GM12878 (cell line): ENCODE results near the gene PCDHGA4.

Experiments
- ETV6 ChIP-seq, 2 experiments: fragments of 450-650 bp in 1 of 2; IDR thresholded peaks in 1 of 2; conservative IDR thresholded peaks in 1 of 2; 2 replicates each; pipeline ENCODE4 v1.6.1; 2014; ENCODE audit warnings: antibody characterized with exemption in 1 of 2, borderline replicate concordance in 1 of 2, low read depth in 1 of 2, mild to moderate bottlenecking in 1 of 2, moderate library complexity in 1 of 2
- PML ChIP-seq: IDR thresholded peaks from 2 replicates; pipeline ENCODE4 v1.6.1; 2012; ENCODE audit warnings: low read length, inconsistent platforms
- POLR2AphosphoS5 ChIP-seq: IDR thresholded peaks from 2 replicates; pipeline ENCODE4 v1.6.1; 2011; ENCODE audit warnings: mild to moderate bottlenecking, low read length, inconsistent platforms
- RAD51 ChIP-seq: fragments of 450-650 bp; IDR thresholded peaks from 2 replicates; pipeline ENCODE4 v1.6.1; 2016; ENCODE audit warnings: moderate library complexity, mild to moderate bottlenecking, inconsistent platforms
- RFX5 ChIP-seq: IDR thresholded peaks from 2 replicates; pipeline ENCODE4 v1.6.1; 2011; ENCODE audit warnings: low read depth, low read length, improper control_type of control experiment
- TF ChIP-seq, protein P1 (sequence below): fragments of 450-650 bp; formaldehyde crosslinking; IDR thresholded peaks from 2 replicates; pipeline ENCODE4 v1.5.0; 2022; ENCODE audit warnings: mild to moderate bottlenecking, missing genetic modification characterization
- TF ChIP-seq, protein P2 (sequence below), 3 experiments: IDR thresholded peaks in 2 of 3; conservative IDR thresholded peaks in 1 of 3; 2 replicates each; pipeline ENCODE4 v1.5.1; 2011; ENCODE audit warnings: low read depth in 3 of 3, low read length in 3 of 3, mild to moderate bottlenecking in 3 of 3, control low read depth in 2 of 3, moderate library complexity in 2 of 3, inconsistent platforms in 1 of 3, mixed read lengths in 1 of 3; ENCODE audit not compliant: control insufficient read depth in 2 of 3, insufficient read depth in 1 of 3; ENCODE audit errors: extremely low read depth in 1 of 3

DNA sequence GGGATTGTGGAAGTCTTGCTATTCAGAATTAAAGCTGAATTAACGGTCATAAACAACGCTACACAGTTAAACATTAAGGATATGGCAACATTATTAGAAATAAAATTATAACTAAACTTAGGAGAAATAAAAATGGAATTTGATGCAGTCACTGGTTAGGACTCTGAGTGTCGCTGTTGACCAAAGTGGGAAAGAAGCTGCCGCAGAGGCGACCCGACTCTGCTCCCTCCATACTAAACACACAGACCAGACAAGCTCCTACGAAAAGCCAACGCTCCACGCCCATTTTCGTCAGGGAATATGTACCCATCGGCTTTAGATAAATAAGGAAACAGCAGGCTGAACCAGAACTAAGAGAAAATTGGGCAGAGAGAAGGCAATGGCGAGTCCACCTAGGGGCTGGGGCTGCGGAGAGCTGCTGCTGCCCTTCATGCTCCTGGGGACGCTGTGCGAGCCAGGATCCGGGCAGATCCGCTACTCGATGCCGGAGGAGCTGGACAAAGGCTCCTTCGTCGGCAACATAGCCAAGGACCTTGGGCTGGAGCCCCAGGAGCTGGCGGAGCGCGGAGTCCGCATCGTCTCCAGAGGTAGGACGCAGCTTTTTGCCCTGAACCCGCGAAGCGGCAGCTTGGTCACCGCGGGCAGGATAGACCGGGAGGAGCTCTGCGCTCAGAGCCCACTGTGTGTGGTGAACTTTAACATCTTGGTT lies 9.3 kb downstream of the PCDHGA4 start, which contains the start of gene PCDHGA5:
- TF ChIP-seq PML (no peak), ETV6 (conservative IDR thresholded peaks at IDR 0.05 in 1 of 2, IDR thresholded peaks at IDR 0.05 in 1 of 2; ENCODE audit: borderline replicate concordance in 1 of 2, low read depth in 1 of 2) (no peak), RAD51 (no peak), POLR2AphosphoS5 (no peak), RFX5 (no peak)
- TF ChIP-seq, protein P1, sequence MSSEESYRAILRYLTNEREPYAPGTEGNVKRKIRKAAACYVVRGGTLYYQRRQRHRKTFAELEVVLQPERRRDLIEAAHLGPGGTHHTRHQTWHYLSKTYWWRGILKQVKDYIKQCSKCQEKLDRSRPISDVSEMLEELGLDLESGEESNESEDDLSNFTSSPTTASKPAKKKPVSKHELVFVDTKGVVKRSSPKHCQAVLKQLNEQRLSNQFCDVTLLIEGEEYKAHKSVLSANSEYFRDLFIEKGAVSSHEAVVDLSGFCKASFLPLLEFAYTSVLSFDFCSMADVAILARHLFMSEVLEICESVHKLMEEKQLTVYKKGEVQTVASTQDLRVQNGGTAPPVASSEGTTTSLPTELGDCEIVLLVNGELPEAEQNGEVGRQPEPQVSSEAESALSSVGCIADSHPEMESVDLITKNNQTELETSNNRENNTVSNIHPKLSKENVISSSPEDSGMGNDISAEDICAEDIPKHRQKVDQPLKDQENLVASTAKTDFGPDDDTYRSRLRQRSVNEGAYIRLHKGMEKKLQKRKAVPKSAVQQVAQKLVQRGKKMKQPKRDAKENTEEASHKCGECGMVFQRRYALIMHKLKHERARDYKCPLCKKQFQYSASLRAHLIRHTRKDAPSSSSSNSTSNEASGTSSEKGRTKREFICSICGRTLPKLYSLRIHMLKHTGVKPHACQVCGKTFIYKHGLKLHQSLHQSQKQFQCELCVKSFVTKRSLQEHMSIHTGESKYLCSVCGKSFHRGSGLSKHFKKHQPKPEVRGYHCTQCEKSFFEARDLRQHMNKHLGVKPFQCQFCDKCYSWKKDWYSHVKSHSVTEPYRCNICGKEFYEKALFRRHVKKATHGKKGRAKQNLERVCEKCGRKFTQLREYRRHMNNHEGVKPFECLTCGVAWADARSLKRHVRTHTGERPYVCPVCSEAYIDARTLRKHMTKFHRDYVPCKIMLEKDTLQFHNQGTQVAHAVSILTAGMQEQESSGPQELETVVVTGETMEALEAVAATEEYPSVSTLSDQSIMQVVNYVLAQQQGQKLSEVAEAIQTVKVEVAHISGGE (CRISPR knock-in tag) = no peak
- TF ChIP-seq, protein P2, sequence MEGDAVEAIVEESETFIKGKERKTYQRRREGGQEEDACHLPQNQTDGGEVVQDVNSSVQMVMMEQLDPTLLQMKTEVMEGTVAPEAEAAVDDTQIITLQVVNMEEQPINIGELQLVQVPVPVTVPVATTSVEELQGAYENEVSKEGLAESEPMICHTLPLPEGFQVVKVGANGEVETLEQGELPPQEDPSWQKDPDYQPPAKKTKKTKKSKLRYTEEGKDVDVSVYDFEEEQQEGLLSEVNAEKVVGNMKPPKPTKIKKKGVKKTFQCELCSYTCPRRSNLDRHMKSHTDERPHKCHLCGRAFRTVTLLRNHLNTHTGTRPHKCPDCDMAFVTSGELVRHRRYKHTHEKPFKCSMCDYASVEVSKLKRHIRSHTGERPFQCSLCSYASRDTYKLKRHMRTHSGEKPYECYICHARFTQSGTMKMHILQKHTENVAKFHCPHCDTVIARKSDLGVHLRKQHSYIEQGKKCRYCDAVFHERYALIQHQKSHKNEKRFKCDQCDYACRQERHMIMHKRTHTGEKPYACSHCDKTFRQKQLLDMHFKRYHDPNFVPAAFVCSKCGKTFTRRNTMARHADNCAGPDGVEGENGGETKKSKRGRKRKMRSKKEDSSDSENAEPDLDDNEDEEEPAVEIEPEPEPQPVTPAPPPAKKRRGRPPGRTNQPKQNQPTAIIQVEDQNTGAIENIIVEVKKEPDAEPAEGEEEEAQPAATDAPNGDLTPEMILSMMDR (IDR thresholded peaks at IDR 0.05 in 2 of 3, conservative IDR thresholded peaks at IDR 0.05 in 1 of 3; ENCODE audit: control insufficient read depth in 2 of 3, extremely low read depth in 1 of 3, insufficient read depth in 1 of 3, low read depth in 3 of 3, low read length in 3 of 3) = no peak
